Fibroblast of mammary gland (primary cell): ENCODE data around the gene PDE7B.

Experiments used
- DNase-seq: peaks from one replicate; pipeline ENCODE4 v3.0.0-alpha.2; 2010; ENCODE audit warnings: low read depth
- H3K4me3 ChIP-seq: 2 replicates; pipeline ENCODE4 v1.5.1; 2011; ENCODE audit warnings: low read depth, mild to moderate bottlenecking, low read length, moderate library complexity; ENCODE audit not compliant: control insufficient read depth
- TF ChIP-seq, protein P1 (sequence below): conservative IDR thresholded peaks from 2 replicates; pipeline ENCODE4 v1.5.1; 2011; ENCODE audit warnings: low read depth, low read length, inconsistent platforms; ENCODE audit not compliant: control insufficient read depth, insufficient read depth

The PDE7B gene

DNA sequence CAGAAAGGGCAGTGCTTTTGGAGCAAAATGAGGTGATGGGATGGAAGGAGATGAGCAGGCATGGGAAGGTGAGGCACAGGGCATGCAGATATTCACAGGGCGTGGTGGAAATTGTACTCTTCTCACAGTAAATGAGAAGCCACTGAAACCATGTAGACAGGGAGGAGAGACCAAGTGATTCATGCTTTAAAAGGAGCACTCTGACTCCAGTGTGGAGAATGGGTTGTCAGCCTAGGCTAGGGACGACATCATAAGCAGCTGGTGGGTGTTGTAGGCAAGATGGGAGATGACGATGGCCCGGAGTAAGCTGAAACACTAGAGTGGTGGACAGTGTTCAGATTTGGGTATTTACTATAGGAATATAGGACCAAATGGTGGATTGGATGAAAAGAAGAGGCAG is 18.4 kb downstream of the PDE7B start:
- H3K4me3 ChIP-seq = no peak overlapping the region
- TF ChIP-seq, protein P1, sequence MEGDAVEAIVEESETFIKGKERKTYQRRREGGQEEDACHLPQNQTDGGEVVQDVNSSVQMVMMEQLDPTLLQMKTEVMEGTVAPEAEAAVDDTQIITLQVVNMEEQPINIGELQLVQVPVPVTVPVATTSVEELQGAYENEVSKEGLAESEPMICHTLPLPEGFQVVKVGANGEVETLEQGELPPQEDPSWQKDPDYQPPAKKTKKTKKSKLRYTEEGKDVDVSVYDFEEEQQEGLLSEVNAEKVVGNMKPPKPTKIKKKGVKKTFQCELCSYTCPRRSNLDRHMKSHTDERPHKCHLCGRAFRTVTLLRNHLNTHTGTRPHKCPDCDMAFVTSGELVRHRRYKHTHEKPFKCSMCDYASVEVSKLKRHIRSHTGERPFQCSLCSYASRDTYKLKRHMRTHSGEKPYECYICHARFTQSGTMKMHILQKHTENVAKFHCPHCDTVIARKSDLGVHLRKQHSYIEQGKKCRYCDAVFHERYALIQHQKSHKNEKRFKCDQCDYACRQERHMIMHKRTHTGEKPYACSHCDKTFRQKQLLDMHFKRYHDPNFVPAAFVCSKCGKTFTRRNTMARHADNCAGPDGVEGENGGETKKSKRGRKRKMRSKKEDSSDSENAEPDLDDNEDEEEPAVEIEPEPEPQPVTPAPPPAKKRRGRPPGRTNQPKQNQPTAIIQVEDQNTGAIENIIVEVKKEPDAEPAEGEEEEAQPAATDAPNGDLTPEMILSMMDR = no peak
- DNase-seq = peak; percentile 41

DNA sequence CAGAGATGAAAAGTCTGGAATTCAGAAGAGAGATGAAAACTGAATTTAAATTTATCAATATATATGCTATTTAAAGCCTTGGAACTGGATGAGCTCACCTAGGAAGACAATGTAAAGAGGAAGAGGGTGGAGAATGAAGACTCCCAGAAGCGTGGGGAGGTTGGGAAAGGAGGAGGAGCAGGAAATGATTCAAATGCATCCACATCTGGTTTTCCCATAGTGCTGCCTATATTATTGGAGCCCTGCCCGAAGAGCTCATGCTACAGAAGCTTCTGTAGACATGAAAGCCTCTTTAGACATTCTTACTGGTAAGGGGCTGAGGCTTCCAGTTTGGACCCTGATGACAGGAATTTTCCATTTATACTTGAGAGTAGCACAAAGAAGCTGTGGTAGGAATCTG is 19.2 kb downstream of the PDE7B start:
- DNase-seq = peak; percentile 89
- no peak overlapping the region for H3K4me3 ChIP-seq
- TF ChIP-seq, protein P1 = no peak

DNA sequence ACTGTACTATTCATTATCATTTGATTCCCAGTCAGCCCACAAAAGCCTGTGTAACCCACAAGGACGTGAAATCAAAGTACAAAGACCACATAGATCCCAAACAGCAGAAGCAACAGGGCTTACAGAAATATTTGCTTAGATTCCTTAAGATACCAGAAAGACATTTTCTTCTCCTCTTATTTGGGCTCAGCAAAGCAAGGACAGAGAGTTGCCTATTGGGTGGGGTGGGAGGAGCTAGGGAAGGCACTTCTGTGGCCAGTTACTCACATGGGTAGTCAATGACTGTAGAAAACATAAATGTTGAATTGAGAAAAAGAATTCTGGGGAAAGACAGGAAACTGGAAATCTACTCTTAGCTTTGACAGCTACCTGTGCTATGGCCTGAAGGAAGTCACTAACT is 19.8 kb downstream of the PDE7B start:
- no peak overlapping the region for H3K4me3 ChIP-seq
- TF ChIP-seq, protein P1 = no peak
- DNase-seq = peak; percentile 69

DNA sequence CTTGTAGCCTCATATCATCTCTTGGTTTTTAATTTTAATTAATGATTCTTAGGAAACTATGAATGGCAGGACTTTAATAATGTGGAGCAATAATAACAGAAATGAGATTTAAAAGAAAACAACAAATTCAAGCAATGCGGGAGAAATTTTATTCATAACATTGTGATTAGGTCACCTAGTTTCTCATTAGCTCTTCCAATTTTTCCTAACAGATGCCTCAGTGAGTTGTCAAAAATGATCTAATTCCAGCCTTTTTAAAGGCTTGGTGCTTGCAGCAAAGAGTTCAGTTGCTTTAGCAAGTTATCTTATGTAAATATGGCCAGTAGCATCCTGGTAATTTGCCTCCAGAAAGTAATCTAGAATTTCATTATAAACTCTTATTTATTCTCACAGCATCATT is 20.4 kb downstream of the PDE7B start:
- DNase-seq = peak; percentile 67
- H3K4me3 ChIP-seq = no peak overlapping the region
- TF ChIP-seq, protein P1 = no peak

DNA sequence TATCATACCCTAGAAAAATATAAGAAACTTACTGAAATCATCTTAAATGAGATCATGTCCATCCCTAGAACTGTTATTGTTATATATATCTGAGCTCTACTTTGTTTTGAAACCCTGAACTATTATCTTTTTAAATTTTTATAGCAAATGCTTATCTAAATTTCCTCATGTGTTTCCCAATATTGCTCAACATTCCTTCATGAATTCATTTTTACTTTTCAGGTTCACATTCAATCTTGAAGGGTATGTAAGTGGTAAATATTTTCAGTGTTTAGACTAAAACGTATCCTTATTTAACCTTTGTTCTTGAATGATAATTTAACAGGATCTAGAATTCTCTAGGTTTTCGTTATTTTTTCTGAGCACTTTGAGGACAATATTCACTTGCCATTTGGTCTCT is 23.9 kb downstream of the PDE7B start:
- no peak overlapping the region for H3K4me3 ChIP-seq
- TF ChIP-seq, protein P1 = no peak
- no peak for DNase-seq

DNA sequence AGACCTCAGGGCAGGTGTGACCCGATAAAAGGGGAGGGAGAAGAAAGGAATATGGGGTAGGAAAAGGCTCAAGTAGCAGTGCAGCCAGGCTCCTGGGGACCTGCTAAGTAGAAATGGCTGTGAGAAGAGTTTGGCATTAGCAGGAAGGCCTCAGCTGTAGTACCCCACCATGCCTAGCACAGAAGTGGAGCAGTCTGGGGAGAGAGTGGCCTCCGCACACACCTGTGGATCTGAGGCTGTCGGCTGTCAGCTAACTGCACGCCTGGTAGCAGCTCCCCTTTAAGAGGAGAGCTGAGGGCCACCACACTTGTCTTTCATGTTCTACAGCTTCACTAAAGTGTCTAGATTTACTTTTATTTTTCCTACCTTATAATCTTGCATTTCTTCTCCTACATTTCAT is 24.6 kb downstream of the PDE7B start:
- no peak overlapping the region for H3K4me3 ChIP-seq
- no peak for DNase-seq
- TF ChIP-seq, protein P1 = no peak

DNA sequence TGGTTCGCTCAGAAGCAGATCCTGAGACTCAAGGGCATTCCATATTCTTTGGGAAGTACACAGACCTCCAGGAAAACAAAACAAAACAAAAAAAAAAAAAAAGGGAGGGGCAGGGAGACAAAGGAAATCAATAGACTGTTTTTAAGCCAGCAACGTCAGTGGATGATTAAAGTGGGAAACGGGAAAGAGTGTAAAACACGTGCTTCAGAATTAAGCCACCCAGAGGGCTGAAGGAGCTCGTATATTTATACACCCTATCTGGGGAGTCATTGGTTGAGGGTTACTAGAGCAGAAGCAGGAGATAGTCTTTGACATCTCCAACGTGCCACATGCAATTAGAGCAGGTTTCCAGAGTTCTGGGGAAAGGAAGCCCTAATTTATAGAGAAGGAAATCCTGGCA is 26.2 kb downstream of the PDE7B start:
- DNase-seq = no peak
- TF ChIP-seq, protein P1 = no peak

More for the DNA sequence above, 26.2 kb downstream of the PDE7B start:
- no peak overlapping the region for H3K4me3 ChIP-seq
